Measurements from ENCODE around the gene APLN.

The APLN gene

GRCh38 chrX:129612396-129612795 lies 42.4 kb downstream of the APLN start:
- no peak for TF ChIP-seq CTCF (conservative IDR thresholded peaks at IDR 0.05)

DNA sequence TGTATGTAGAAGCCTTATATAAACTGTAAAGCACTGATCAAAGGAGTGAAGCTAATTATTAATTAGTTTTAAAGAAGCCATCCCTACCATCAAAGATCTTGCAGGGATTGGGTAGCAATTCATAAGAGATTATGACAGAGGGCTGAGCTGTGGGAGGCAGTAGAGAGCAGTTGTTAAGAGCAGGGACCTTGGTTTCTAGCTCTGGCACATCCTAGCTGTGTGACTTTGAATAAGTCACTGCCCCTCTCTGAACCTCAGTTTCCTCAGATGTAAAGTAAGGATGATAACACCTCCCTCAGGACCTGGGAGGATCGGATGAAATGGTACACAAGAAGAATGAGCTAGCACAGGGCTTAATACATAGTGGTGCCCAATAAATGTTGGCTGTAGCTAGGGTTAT lies 45.4 kb downstream of the APLN start:
- 0 out of 2 replicates have a peak, but pooled peaks have one; percentile 11 for TF ChIP-seq CTCF (conservative IDR thresholded peaks at IDR 0.05)

More at GRCh38 chrX:129612396-129612795, 42.4 kb downstream of the APLN start:
- no peak overlapping the region for H3K27ac ChIP-seq

GRCh38 chrX:129608496-129608895 lies 46.3 kb downstream of the APLN start:
- H3K27ac ChIP-seq = no peak overlapping the region
- TF ChIP-seq CTCF (conservative IDR thresholded peaks at IDR 0.05) = no peak

More for the DNA sequence above, 45.4 kb downstream of the APLN start:
- no peak overlapping the region for H3K27ac ChIP-seq

GRCh38 chrX:129606918-129607317 lies 47.8 kb downstream of the APLN start:
- TF ChIP-seq CTCF (conservative IDR thresholded peaks at IDR 0.05) = peak; percentile 68
- H3K27ac ChIP-seq = 0 out of 2 replicates have a peak overlapping the region, but pooled peaks have one; percentile 27

DNA sequence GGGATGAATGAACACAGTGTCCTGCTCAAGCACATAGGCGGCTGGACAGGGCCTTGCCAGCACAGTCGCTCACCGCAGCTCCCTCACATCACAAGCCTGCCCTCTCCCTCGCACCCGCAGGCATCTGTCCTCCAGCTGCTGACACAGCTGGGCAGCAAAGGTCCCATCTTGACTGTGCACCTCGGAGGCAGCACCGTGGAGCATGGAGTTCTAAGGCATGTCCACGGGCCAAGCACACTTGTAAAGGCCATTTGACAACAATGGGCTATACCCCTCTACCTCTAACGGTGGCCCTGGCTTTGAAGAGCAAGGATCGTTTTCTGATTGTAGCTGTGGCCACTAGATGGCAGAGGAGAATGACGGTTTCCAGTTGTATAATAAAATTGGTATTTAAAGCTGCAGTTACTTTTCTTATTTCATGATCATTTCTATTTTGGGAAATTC lies 53.8 kb downstream of the APLN start:
- no peak overlapping the region for H3K27ac ChIP-seq
- TF ChIP-seq CTCF (conservative IDR thresholded peaks at IDR 0.05) = peak; percentile 77

GRCh38 chrX:129599996-129600395 lies 54.8 kb downstream of the APLN start:
- no peak overlapping the region for H3K27ac ChIP-seq
- no peak for TF ChIP-seq CTCF (conservative IDR thresholded peaks at IDR 0.05)

DNA sequence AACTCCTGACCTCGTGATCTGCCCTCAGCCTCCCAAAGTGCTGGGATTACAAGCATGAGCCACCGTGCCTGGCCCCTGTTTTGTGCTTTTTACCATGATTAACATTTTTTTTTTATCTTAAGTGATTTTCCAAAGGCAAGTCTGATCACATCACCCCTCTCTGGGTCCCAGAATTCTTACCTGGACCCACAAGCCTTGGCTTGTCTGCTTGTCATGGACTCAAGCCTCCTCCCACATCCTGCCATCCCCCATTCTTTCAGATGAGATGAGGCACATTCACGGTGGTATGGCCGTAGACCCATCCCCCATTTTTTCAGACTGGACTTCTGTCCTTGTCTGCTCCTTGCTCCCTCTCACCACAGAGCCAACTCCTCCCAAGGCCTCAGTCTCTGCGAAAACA lies 55.3 kb downstream of the APLN start:
- no peak for TF ChIP-seq CTCF (conservative IDR thresholded peaks at IDR 0.05)
- no peak overlapping the region for H3K27ac ChIP-seq
